Ishikawa (cell line): ENCODE results near the gene SMPD3.

ENCODE experiments used
- CEBPB ChIP-seq: IDR thresholded peaks from 2 replicates; pipeline ENCODE4 v1.6.1; 2012
- CREB1 ChIP-seq: IDR thresholded peaks from 2 replicates; pipeline ENCODE4 v1.6.1; 2012; ENCODE audit warnings: low read depth
- EGR1 ChIP-seq: IDR thresholded peaks from 2 replicates; pipeline ENCODE4 v1.6.1; 2012
- EP300 ChIP-seq: IDR thresholded peaks from 2 replicates; pipeline ENCODE4 v1.6.1; 2012; ENCODE audit warnings: borderline replicate concordance
- FOXM1 ChIP-seq: IDR thresholded peaks from 2 replicates; pipeline ENCODE4 v1.6.1; 2012; ENCODE audit warnings: low read depth, borderline replicate concordance
- MAX ChIP-seq: IDR thresholded peaks from 2 replicates; pipeline ENCODE4 v1.6.1; 2012
- NFIC ChIP-seq: IDR thresholded peaks from 2 replicates; pipeline ENCODE4 v1.6.1; 2012
- RAD21 ChIP-seq: IDR thresholded peaks from 2 replicates; pipeline ENCODE4 v1.6.1; 2012; ENCODE audit warnings: low read depth
- REST ChIP-seq: IDR thresholded peaks from 2 replicates; pipeline ENCODE4 v1.6.1; 2012; ENCODE audit warnings: low read depth, mild to moderate bottlenecking
- TAF1 ChIP-seq: IDR thresholded peaks from 2 replicates; pipeline ENCODE4 v1.6.1; 2012; ENCODE audit warnings: low read depth, mild to moderate bottlenecking
- TCF12 ChIP-seq: IDR thresholded peaks from 2 replicates; pipeline ENCODE4 v1.6.1; 2012; ENCODE audit warnings: low read depth
- TEAD4 ChIP-seq: IDR thresholded peaks from 2 replicates; pipeline ENCODE4 v1.6.1; 2012
- USF1 ChIP-seq: IDR thresholded peaks from 2 replicates; pipeline ENCODE4 v1.6.1; 2012
- YY1 ChIP-seq: IDR thresholded peaks from 2 replicates; pipeline ENCODE4 v1.6.1; 2012; ENCODE audit warnings: low read depth
- ZBTB7A ChIP-seq: IDR thresholded peaks from 2 replicates; pipeline ENCODE4 v1.6.1; 2012; ENCODE audit warnings: low read depth

Gene SMPD3

GRCh38 chr16:68380676-68381362, 67.5 kb downstream of the SMPD3 start:
- TF ChIP-seq TCF12: no peak
- no peak for TF ChIP-seq TAF1
- TF ChIP-seq FOXM1: no peak
- no peak for TF ChIP-seq ZBTB7A
- no peak for TF ChIP-seq YY1
- TF ChIP-seq MAX: no peak
- no peak for TF ChIP-seq REST
- no peak for TF ChIP-seq EP300
- TF ChIP-seq CREB1: no peak
- TF ChIP-seq EGR1: no peak
- TF ChIP-seq CEBPB: no peak
- no peak for TF ChIP-seq NFIC
- TF ChIP-seq USF1: no peak
- no peak for TF ChIP-seq RAD21

GRCh38 chr16:68380348-68380670, 68.0 kb downstream of the SMPD3 start:
- TF ChIP-seq MAX (no peak), TAF1 (no peak), CEBPB (no peak), YY1 (no peak), TCF12 (no peak), EP300 (no peak), RAD21 (no peak), CREB1 (no peak), TEAD4 (no peak), USF1 (no peak), NFIC (no peak)

GRCh38 chr16:68379472-68380347, 68.6 kb downstream of the SMPD3 start:
- TF ChIP-seq MAX: no peak
- TF ChIP-seq EGR1: no peak
- no peak for TF ChIP-seq RAD21
- TF ChIP-seq EP300: no peak
- TF ChIP-seq YY1: no peak
- TF ChIP-seq USF1: no peak
- no peak for TF ChIP-seq TCF12
- TF ChIP-seq CREB1: no peak
- TF ChIP-seq REST: no peak
- TF ChIP-seq NFIC: no peak
- TF ChIP-seq CEBPB: no peak
- no peak for TF ChIP-seq TAF1
- TF ChIP-seq TEAD4: no peak

- TF ChIP-seq USF1: no peak
- no peak for TF ChIP-seq TCF12
- TF ChIP-seq CREB1: no peak
- TF ChIP-seq TEAD4: no peak
- TF ChIP-seq MAX: no peak
These were observed 69.6 kb downstream of the SMPD3 start for GRCh38 chr16:68378436-68379415.
